ENCODE measurements around the gene TAF13. TPM values are rescaled to one million over a fixed set of nuclear protein-coding genes. Genes with fewer than 3 reads are reported as not detected.
"Not testable (repeated sequence)": the region's sequence is repeated elsewhere in the genome, so short reads cannot be mapped to it uniquely, and the experiment has no call there.

The TAF13 gene
- total RNA-seq, 1 experiment from 2014 or later, result 21.9 TPM

- intact Hi-C loops (cut with micrococcal nuclease; ENCODE audit: unreplicated experiment), result no loop called here
- Mint-ChIP-seq H3K27me3 (ENCODE audit: insufficient read depth, unreplicated experiment) (no peaks in the 10 kb centered on the region), H3K4me1 (ENCODE audit: low read depth, unreplicated experiment) (no peaks in the 10 kb centered on the region), H3K36me3 (ENCODE audit: insufficient read depth, unreplicated experiment) (no peaks in the 10 kb centered on the region), H3K9me3 (ENCODE audit: unreplicated experiment) (no peaks in the 10 kb centered on the region), H3K27ac (ENCODE audit: unreplicated experiment) (no peak overlapping the region), H3K4me3 (ENCODE audit: unreplicated experiment) (no peak overlapping the region)
- TF ChIP-seq, protein P1, sequence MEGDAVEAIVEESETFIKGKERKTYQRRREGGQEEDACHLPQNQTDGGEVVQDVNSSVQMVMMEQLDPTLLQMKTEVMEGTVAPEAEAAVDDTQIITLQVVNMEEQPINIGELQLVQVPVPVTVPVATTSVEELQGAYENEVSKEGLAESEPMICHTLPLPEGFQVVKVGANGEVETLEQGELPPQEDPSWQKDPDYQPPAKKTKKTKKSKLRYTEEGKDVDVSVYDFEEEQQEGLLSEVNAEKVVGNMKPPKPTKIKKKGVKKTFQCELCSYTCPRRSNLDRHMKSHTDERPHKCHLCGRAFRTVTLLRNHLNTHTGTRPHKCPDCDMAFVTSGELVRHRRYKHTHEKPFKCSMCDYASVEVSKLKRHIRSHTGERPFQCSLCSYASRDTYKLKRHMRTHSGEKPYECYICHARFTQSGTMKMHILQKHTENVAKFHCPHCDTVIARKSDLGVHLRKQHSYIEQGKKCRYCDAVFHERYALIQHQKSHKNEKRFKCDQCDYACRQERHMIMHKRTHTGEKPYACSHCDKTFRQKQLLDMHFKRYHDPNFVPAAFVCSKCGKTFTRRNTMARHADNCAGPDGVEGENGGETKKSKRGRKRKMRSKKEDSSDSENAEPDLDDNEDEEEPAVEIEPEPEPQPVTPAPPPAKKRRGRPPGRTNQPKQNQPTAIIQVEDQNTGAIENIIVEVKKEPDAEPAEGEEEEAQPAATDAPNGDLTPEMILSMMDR (IDR thresholded peaks at IDR 0.05; ENCODE audit: insufficient read depth in 1 of 2, low read depth in 1 of 2, low read length in 1 of 2, severe bottlenecking in 1 of 2, unreplicated experiment in 1 of 2), result no peak
- ChIA-PET CTCF (no interaction called here), POLR2A (no interaction called here)
- no peaks in the 10 kb centered on the region for H3K9me3 ChIP-seq
- DNase-seq, result no peak
- H3K4me1 ChIP-seq, result no peaks in the 10 kb centered on the region
- H3K27me3 ChIP-seq (replicated peaks; ENCODE audit: control insufficient read depth, insufficient read depth, low read length), result no peaks in the 10 kb centered on the region
- BruUV-seq (replicated peaks), result no TSS peak
- H3K4me3 ChIP-seq (ENCODE audit: low read depth, low read length), result no peak overlapping the region
- H3K36me3 ChIP-seq (ENCODE audit: control insufficient read depth, insufficient read depth, low read length), result no peaks in the 10 kb centered on the region
Measured at GRCh38 chr1:109056064-109056463, 19.7 kb downstream of the TAF13 start.

DNA sequence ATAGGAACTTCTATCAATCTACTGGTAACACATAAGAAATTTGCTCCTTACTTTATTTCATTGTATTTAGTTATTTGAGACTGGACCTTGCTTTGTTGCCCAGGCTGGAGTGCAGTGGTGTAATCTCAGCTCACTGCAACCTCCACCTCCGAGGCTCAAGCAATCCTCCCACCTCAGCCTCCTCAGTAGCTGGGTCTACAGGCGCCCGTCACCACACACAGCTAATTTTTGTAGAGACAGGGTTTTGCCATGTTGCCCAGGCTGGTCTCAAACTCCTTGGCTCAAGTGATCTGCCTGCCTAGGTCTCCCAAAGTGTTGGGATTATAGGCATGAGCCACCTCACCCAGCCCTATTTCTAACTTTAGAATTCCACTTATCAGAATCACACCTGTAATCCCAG lies 23.7 kb downstream of the TAF13 start:
- H3K4me3 Mint-ChIP-seq (ENCODE audit: unreplicated experiment); H3K9me3 ChIP-seq; CTCF ChIA-PET; H3K27me3 Mint-ChIP-seq (ENCODE audit: insufficient read depth, unreplicated experiment); H3K36me3 Mint-ChIP-seq (ENCODE audit: insufficient read depth, unreplicated experiment); H3K27me3 ChIP-seq (replicated peaks; ENCODE audit: control insufficient read depth, insufficient read depth, low read length); H3K9me3 Mint-ChIP-seq (ENCODE audit: unreplicated experiment); H3K4me1 ChIP-seq; BruUV-seq (replicated peaks); intact Hi-C loops (cut with micrococcal nuclease; ENCODE audit: unreplicated experiment); POLR2A ChIA-PET; H3K36me3 ChIP-seq (ENCODE audit: control insufficient read depth, insufficient read depth, low read length); H3K27ac Mint-ChIP-seq (ENCODE audit: unreplicated experiment); H3K4me3 ChIP-seq (ENCODE audit: low read depth, low read length); DNase-seq; H3K4me1 Mint-ChIP-seq (ENCODE audit: low read depth, unreplicated experiment): not testable (repeated sequence)

DNA sequence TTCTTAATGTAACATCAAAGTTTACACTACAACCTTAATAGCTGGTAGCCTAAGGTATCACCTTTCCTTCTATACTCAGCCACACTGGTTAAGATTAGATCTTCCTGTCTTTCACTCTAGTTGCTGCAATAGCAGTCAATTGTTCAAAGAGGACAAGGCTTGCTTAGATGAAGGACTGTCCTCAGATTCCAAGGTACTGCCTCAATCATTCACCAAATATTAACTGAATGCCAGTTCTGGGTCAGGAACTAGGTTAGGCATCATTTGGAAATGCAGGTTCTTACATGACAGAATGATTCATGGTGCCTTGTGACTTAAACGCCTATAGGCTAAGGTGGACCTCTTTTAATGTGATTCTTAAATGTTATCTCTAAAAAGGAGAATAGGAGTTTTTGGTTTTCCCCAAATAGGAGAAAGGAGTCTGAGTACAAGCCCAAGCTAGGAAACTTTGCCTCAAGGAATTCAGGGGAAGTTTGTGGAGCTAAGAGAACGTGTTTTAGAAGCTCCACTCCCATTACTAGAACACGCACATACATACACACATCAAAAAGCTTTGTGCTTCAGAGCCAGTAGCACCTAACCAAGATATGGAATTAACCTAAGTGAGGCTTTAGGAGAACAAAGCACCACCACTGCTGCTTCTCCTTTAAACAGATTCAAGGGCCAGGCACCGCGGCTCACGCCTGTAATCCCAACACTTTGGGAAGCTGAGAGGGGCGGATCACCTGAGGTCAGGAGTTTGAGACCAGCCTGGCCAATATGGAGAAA lies 25.4 kb downstream of the TAF13 start:
- ChIA-PET CTCF (no interaction called here), POLR2A (no interaction called here)
- no peak overlapping the region for H3K4me3 ChIP-seq (ENCODE audit: low read depth, low read length)
- H3K9me3 ChIP-seq, result no peaks in the 10 kb centered on the region
- no peak for DNase-seq
- no TSS peak for BruUV-seq (replicated peaks)
- H3K9me3 Mint-ChIP-seq (ENCODE audit: unreplicated experiment), result no peaks in the 10 kb centered on the region
- H3K27ac Mint-ChIP-seq (ENCODE audit: unreplicated experiment), result no peak overlapping the region
- H3K4me3 Mint-ChIP-seq (ENCODE audit: unreplicated experiment), result no peak overlapping the region
- no peaks in the 10 kb centered on the region for H3K36me3 ChIP-seq (ENCODE audit: control insufficient read depth, insufficient read depth, low read length)
- no peaks in the 10 kb centered on the region for H3K27me3 Mint-ChIP-seq (ENCODE audit: insufficient read depth, unreplicated experiment)
- intact Hi-C loops (cut with micrococcal nuclease; ENCODE audit: unreplicated experiment), result no loop called here
- TF ChIP-seq, protein P1 (IDR thresholded peaks at IDR 0.05; ENCODE audit: insufficient read depth in 1 of 2, low read depth in 1 of 2, low read length in 1 of 2, severe bottlenecking in 1 of 2, unreplicated experiment in 1 of 2), result no peak
- H3K4me1 Mint-ChIP-seq (ENCODE audit: low read depth, unreplicated experiment), result no peaks in the 10 kb centered on the region
- no peaks in the 10 kb centered on the region for H3K27me3 ChIP-seq (replicated peaks; ENCODE audit: control insufficient read depth, insufficient read depth, low read length)
- no peaks in the 10 kb centered on the region for H3K4me1 ChIP-seq
- no peaks in the 10 kb centered on the region for H3K36me3 Mint-ChIP-seq (ENCODE audit: insufficient read depth, unreplicated experiment)
